ENCODE data around the gene SLC12A4.
A peak's percentile ranks its signal among the peaks of the same experiment; 100 is the strongest.

The SLC12A4 gene

GRCh38 chr16:67963292-67963661, 5.2 kb downstream of the SLC12A4 start:
- DNase-seq (ENCODE audit: low spot score) = no peak

- DNase-seq (ENCODE audit: low spot score) = no peak
Measured at GRCh38 chr16:67962135-67962534, 6.3 kb downstream of the SLC12A4 start.

- no peak for DNase-seq (ENCODE audit: low spot score)
Measured at GRCh38 chr16:67961551-67961957, 6.9 kb downstream of the SLC12A4 start.

GRCh38 chr16:67959536-67960329, 8.7 kb downstream of the SLC12A4 start:
- DNase-seq (ENCODE audit: low spot score) = peak; percentile 91

- no peak for DNase-seq (ENCODE audit: low spot score)
Measured at GRCh38 chr16:67957622-67958021, 10.8 kb downstream of the SLC12A4 start.

- DNase-seq (ENCODE audit: low spot score) = no peak
Measured at GRCh38 chr16:67954421-67955196, 13.8 kb downstream of the SLC12A4 start.

- no peak for DNase-seq (ENCODE audit: low spot score)
Measured at GRCh38 chr16:67953641-67954375, 14.6 kb downstream of the SLC12A4 start.

GRCh38 chr16:67951485-67951884, 17.0 kb downstream of the SLC12A4 start:
- DNase-seq (ENCODE audit: low spot score) = no peak

GRCh38 chr16:67950335-67950843, 18.0 kb downstream of the SLC12A4 start:
- DNase-seq (ENCODE audit: low spot score) = no peak

- no peak for DNase-seq (ENCODE audit: low spot score)
Measured at GRCh38 chr16:67949645-67950044, 18.8 kb downstream of the SLC12A4 start.

GRCh38 chr16:67948015-67948414, 20.4 kb downstream of the SLC12A4 start:
- DNase-seq (ENCODE audit: low spot score) = no peak

- no peak for DNase-seq (ENCODE audit: low spot score)
Measured at GRCh38 chr16:67946966-67947558, 21.4 kb downstream of the SLC12A4 start.

GRCh38 chr16:67946128-67946569, 22.3 kb downstream of the SLC12A4 start:
- no peak for DNase-seq (ENCODE audit: low spot score)

- no peak for DNase-seq (ENCODE audit: low spot score)
Measured at GRCh38 chr16:67945392-67945933, 23.0 kb downstream of the SLC12A4 start.

- no peak for DNase-seq (ENCODE audit: low spot score)
Measured at GRCh38 chr16:67944690-67945391, 23.6 kb downstream of the SLC12A4 start.

- no peak for DNase-seq (ENCODE audit: low spot score)
Measured at GRCh38 chr16:67943619-67944504, 24.6 kb downstream of the SLC12A4 start, which contains the start of gene LCAT. Gene LCAT (minus strand): TSS chr16:67944120. CDS start chr16:67944101, 19 bp downstream.

- DNase-seq (ENCODE audit: low spot score) = no peak
Measured at GRCh38 chr16:67943256-67943618, 25.2 kb downstream of the SLC12A4 start.

- no peak for DNase-seq (ENCODE audit: low spot score)
Measured at GRCh38 chr16:67942510-67943255, 25.8 kb downstream of the SLC12A4 start.

GRCh38 chr16:67942200-67942509, 26.3 kb downstream of the SLC12A4 start:
- DNase-seq (ENCODE audit: low spot score) = peak; percentile 63
